ENCODE results near the gene STK11IP.

The STK11IP gene

GRCh38 chr2:219581346-219581745, 16.3 kb upstream of the STK11IP start:
- DNase-seq (ENCODE audit: low read depth in 2 of 2), result no peak

GRCh38 chr2:219591091-219591490, 6.6 kb upstream of the STK11IP start:
- no peak for DNase-seq (ENCODE audit: low read depth in 2 of 2)

GRCh38 chr2:219592736-219593135, 4.9 kb upstream of the STK11IP start:
- no peak for DNase-seq (ENCODE audit: low read depth in 2 of 2)

- DNase-seq (ENCODE audit: low read depth in 2 of 2), result no peak
Observed at GRCh38 chr2:219593154-219593553, 4.5 kb upstream of the STK11IP start.

DNA sequence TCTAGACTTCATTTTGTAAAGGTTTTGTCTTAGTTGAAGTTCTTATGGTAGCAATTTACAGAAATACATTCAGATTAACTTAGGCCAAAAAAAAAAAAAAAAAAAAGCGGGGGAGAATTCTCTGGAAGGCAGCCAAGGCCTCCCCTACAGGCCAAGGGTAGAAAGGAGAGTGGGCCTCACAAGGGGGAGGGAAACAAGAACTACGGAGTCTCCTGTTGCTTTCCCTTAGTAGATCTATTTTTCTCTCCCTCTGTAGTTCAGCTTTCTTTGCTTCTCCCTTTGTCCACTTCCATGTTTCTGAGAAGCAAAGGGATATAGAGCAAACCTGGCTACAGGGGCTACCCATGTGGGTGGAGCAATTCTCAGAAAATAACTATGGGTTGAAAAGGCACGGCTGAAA, 2.4 kb upstream of the STK11IP start:
- no peak for DNase-seq (ENCODE audit: low read depth in 2 of 2)

DNA sequence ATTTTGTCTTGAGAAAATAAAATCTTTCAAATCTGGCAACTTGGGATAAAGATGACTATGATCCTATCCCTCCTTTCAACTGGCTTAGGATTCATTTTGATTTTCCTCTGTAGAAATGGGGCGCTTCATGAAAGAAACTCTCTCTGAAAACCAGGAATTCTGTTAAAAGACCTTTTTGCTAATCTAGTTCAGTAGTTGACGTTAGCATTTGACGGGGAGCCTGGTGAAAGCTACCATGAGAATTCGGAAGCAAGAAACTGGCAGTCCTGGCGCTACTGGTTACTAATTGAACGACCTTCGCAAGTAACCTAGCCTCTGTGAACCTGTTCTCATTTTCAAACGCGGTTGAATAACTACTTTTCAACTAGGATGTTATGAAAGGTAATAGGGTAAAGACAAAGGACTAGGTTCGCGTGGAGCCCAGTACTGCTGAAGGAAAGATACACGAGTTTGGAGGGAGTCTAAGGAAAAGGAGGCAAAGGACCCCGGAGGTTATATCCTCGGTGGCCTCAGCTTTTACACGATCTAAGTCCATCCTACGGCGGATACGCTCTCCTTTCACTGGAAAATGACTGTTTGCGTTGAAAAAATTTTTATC, 604 bp upstream of the STK11IP start:
- no peak for DNase-seq (ENCODE audit: low read depth in 2 of 2)

- DNase-seq (ENCODE audit: low read depth in 2 of 2), result no peak
Observed at GRCh38 chr2:219598308-219599078, 836 bp downstream of the STK11IP start.

- DNase-seq (ENCODE audit: low read depth in 2 of 2), result no peak
Observed at GRCh38 chr2:219603771-219604170, 6.1 kb downstream of the STK11IP start.

GRCh38 chr2:219605607-219605954, 7.9 kb downstream of the STK11IP start:
- no peak for DNase-seq (ENCODE audit: low read depth in 2 of 2)

GRCh38 chr2:219607931-219608330, 10.3 kb downstream of the STK11IP start:
- DNase-seq (ENCODE audit: low read depth in 2 of 2), result no peak

GRCh38 chr2:219608399-219608964, 10.8 kb downstream of the STK11IP start:
- DNase-seq (ENCODE audit: low read depth in 2 of 2), result no peak

GRCh38 chr2:219609149-219609750, 11.6 kb downstream of the STK11IP start:
- no peak for DNase-seq (ENCODE audit: low read depth in 2 of 2)

GRCh38 chr2:219611306-219611705, 13.6 kb downstream of the STK11IP start:
- DNase-seq (ENCODE audit: low read depth in 2 of 2), result no peak

GRCh38 chr2:219611866-219612576, 14.4 kb downstream of the STK11IP start:
- no peak for DNase-seq (ENCODE audit: low read depth in 2 of 2)

DNA sequence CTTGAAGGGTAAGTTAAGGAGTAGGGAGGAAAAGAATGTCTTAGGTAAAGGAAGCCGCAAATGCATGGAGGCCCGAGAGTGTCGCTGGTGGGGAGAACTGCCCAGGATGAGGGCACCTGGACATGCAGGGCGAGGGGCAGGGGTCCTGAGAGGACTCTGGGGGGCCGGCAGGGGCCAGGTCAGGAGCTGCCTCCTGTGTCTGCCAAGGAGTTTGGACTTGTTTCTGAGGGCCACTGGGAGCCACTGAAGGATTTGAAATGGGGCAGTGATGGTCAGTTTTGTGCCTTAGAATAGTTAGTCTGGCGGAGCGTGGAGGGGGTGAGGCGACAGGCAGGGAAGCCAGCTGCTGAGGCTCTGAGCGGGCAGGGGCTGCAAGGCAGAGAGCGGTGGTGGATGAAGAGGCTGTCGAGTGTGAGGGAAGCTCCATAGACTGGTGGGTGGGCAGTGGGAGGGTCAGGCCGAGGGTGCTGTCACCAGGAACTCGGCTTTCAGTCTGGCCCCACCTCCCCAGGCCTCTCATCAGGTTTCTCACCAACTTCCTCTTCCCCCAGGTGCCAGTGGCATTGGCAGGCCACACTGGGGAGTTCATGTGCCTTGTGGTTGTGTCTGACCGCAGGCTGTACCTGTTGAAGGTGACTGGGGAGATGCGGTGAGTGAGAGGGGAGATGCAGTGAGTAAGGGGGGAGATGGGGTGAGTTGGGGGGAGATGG, 15.1 kb downstream of the STK11IP start:
- DNase-seq (ENCODE audit: low read depth in 2 of 2), result no peak

DNA sequence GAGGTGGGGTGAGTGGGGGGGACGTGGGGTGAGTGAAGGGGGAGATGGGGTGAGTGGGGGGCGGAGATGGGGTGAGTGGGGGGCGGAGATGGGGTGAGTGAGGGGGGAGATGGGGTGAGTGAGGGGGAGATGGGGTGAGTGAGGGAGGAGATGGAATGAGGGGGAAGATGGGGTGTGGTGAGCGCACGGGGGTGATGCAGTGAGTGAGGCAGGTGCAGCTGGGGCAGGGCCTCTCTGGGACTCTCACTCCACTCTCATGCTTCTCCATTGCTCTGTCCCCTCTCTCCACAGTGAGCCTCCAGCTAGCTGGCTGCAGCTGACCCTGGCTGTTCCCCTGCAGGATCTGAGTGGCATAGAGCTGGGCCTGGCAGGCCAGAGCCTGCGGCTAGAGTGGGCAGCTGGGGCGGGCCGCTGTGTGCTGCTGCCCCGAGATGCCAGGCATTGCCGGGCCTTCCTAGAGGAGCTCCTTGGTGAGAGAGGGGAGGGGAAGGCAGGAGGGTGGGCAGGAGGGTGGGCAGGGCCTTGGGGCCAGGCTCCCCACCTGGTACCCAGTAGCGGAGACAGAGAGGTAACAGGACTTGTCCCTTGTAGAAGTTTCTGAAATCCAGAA, 15.9 kb downstream of the STK11IP start:
- DNase-seq (ENCODE audit: low read depth in 2 of 2), result no peak

DNA sequence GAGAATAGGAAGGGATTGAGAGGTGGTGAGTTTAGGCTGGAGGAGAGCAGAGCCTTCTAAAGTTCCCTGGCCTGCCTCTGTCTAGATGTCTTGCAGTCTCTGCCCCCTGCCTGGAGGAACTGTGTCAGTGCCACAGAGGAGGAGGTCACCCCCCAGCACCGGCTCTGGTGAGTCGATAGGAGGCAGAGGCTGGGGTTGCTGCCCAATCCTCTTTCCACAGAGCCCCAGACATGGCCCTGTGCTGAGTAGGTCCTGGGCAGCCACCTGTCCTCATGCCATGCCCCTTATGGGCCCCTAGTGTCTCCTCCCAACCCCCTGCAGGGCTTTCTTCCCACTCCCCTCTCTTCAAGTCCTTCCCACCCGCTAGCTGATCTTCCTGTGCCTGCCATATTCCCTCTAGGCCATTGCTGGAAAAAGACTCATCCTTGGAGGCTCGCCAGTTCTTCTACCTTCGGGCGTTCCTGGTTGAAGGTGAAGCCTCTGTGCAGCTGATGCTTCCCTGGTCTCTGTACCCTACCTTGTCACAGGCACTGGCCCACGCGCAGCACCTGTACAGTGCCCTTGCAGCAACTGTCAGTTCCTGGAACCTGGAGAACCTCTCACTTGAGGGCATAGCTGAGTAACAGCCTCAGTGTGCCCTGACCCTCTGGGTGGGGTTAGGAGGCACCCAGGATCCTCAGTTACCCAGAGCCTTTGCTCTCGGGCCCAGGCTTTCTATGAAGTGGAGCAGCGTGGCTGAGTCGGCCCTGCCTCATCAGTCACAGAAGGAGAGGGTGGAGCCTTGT, 16.6 kb downstream of the STK11IP start:
- DNase-seq (ENCODE audit: low read depth in 2 of 2), result no peak

DNA sequence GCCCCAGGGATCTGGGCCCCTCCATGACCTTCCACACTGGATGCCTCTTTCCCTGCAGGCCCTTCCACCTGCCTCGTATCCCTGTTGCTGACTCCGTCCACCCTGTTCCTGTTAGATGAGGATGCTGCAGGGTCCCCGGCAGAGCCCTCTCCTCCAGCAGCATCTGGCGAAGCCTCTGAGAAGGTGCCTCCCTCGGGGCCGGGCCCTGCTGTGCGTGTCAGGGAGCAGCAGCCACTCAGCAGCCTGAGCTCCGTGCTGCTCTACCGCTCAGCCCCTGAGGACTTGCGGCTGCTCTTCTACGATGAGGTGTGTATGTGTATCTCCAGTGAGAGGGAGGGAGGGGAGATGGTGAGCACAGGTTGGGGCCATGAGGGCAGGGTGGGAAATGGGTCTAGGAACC, 17.4 kb downstream of the STK11IP start:
- no peak for DNase-seq (ENCODE audit: low read depth in 2 of 2)

DNA sequence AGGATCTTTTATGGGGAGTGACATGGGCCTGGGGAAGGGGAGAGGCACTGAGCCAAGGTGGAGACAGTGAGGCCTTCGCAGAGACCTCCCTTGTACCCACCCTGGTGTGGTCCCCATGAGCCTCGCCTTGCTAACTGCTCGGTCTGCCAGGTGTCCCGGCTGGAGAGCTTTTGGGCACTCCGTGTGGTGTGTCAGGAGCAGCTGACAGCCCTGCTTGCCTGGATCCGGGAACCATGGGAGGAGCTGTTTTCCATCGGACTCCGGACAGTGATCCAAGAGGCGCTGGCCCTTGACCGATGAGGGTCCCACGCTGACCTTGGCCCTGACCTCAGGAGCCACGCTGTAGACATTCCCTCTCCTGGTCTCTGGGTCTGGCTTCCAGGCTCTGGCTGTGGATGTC, 18.2 kb downstream of the STK11IP start:
- no peak for DNase-seq (ENCODE audit: low read depth in 2 of 2)

DNA sequence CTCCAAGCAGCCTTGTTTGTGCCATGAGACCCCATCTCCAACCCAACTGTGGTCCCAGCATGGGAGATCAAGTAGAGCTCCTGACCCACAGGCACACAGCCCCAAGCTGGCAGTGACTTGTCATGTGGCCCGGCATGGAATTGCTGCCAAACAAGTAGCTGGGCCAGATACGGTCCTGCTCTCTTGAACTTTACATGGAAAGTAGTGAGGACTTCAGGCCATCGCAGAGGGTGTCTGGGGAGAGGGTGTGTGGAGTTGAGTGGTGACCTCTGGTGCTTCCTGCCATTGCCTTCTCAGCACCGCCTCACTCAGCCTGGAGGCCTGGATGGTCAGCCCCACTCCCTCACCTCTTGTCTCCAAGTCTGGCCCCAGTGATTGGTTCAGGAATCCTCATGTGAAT, 18.9 kb downstream of the STK11IP start:
- no peak for DNase-seq (ENCODE audit: low read depth in 2 of 2)

Data from activated CD8-positive, alpha-beta memory T cell treated with anti-CD3 and anti-CD28 coated beads for 4 hours (primary cell).